GM03348 (cell line): ENCODE results near the gene CHTF18.
"Not testable (repeated sequence)": the region's sequence is repeated elsewhere in the genome, so short reads cannot be mapped to it uniquely, and the experiment has no call there.

Experiments
- DNase-seq: peaks from one replicate; pipeline ENCODE4 v3.0.0; 2012; ENCODE audit warnings: low spot score

Gene CHTF18

DNA sequence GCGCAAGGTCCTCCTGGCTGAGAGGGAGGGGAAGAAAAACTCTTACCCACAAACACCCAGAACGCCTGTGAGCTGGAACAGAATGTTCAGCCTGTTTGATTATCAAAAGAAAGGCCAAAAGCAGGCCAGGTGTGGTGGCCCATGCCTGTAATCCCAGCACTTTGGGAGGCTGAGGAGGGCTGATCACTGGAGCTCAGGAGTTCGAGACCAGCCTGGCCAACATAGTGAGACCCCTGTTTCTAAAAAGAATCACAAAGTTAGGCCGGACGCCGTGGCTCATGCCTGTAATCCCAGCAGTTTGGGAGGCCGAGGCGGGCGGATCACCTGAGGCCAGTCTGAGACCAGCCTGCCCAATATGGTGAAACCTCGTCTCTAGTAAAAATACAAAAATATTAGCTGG is 12.1 kb upstream of the CHTF18 start:
- DNase-seq, result not testable (repeated sequence)

DNA sequence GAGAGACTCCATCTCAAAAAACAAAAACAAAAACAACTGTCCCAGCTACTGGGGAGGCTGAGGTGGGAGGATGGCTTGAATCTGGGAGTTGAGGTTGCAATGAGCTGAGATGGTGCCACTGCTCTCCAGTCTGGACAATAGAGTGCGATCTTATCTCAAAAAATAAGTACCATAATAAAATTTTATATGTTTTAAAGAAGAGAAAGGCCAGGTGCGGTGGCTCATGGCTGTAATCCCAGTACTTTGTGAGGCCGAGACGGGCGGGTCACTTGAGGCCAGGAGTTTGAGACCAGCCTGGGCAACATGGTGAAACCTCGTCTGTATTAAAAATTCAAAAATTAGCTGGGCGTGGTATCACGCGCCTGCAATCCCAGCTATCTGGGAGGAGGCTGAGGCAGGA is 11.6 kb upstream of the CHTF18 start:
- DNase-seq, result no peak

DNA sequence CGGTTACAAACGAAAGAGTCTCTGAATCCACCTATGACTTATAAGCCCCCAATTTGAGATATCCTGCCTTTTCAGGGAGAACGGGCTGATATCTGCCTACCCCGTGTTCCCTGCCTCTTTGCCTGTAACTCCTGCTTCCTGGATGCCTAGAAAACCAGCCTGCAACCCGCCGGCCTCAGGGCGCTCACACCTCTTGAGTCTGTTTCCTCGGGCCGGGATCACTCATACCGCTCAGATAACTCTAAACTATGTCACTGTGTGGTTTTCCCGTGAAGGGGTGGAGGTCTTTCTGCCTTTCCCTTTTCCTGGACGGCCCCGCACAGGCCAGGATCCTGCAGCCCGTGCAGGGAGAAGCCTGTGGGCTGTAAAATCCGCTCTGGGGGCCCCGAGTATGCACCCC is 10.6 kb upstream of the CHTF18 start:
- no peak for DNase-seq

GRCh38 chr16:778447-778846 is 10.0 kb upstream of the CHTF18 start:
- no peak for DNase-seq

GRCh38 chr16:778909-779527 is 9.4 kb upstream of the CHTF18 start:
- DNase-seq, result no peak

DNA sequence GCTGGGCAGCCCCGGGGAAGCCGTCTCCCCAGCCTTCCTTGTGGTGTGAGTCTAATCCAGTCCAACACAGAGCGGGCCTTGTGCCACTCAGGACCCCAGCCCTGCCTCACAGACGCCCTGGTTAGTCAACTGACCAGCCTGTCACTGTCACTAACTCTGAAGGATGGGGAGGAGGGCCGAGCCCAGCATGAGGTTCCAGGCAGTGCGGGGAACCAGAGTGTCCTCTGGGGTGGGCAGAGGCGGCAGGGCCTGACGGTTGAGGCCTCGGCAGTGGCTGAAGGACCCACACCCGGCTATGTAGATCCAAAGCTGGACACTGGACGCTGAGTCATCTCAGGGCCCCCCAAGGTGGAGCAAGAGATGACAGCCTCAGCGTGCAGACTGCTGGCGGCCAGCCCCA is 8.9 kb upstream of the CHTF18 start:
- DNase-seq, result no peak

DNA sequence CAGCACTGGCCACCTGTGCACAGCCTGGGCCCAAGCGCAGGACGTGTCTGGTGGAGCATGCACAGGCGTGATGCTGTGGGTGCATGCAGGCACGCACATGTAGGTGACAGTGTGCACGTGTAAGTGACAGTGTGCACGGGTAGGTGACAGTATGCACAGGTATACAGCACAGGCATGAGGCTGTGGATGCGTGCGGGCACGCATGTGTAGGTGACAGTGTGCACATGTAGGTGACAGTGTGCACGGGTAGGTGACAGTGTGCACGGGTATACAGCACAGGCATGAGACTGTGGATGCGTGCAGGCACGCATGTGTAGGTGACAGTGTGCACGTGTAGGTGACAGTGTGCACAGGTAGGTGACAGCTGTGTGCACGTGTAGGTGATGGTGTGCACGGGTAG is 8.1 kb upstream of the CHTF18 start:
- no peak for DNase-seq

DNA sequence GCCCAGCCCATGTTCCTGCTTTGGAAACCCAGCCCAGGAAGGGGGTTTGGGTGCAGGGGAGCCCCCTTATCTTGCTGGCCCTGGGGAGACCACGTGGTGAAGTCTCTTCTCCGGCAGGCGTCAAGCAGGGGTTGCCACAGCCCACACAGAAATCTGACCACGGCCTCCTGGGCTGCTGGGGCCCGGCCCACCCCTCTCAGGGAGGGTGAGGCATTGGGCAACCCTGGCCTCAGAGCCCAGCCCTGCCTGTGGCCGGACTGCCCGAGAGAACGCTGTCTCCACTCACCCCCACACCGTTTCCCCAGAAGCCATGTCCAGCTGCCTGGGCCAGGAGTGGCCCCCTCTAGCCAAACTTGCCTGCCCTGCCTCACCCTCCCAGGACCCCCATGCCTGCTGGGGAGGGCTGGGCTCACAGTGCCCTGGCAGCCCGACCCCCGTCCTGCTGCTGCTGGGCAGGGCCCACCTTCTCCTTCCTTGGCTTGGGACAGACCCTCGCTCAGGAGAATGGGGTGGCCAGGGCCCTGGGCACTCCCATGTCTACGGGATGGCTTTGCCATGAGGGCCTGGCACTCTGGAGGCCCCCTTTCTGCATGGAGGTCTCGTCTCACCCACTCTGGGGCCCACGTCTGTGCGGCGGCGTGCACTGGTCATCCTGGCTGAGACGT is 6.9 kb upstream of the CHTF18 start:
- no peak for DNase-seq

DNA sequence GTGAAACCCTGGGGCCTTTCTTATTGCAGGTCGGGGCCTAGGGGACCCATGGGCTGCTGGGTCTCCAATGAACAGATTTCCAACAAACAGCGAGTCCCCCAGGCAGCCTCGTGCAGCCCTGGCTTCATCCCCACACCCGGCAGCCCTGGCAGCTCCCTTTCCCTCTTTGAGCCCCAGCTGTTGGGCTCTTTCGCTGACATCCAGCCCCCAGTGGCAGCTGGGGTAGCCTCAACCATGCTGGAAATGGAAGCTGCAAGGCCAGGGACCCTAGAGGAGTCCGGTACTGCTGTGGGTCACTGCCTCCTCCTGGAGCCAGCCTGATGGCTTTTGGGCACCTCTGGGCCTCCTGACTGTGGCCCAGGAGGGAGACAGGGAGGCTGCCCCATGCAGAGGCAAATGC is 6.2 kb upstream of the CHTF18 start:
- no peak for DNase-seq

- no peak for DNase-seq
These were observed 5.5 kb upstream of the CHTF18 start for GRCh38 chr16:782766-783403.

- DNase-seq, result no peak
These were observed 4.8 kb upstream of the CHTF18 start for GRCh38 chr16:783404-784161.

DNA sequence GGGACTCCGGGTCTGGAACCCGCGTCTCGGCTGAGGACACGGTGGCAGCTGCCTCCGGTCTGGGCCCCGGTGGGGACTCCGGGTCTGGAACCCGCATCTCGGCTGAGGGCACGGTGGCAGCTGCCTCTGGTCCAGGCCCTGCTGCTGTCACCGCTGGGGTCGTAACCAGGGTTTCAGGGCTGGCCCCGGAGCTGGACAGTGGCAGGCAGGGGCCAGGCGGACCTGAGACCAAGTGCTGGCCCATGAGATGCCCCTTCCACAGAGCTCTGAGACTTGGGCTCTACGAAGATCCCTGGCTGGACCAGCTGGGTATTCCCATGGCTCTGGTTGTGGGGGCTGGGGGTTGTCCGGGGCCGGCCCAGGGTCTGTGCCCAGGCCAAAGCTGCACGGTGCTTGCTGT is 4.0 kb upstream of the CHTF18 start:
- DNase-seq, result no peak

- DNase-seq, result peak; percentile 85
These were observed 2.6 kb upstream of the CHTF18 start for GRCh38 chr16:785563-786535.

GRCh38 chr16:787321-787966 is 976 bp upstream of the CHTF18 start:
- no peak for DNase-seq

GRCh38 chr16:787978-788398 is 432 bp upstream of the CHTF18 start, which contains the start of gene RPUSD1:
Gene RPUSD1, minus strand, starts transcription at chr16:788381. Its CDS starts 644 bp downstream, at chr16:787737.
- no peak for DNase-seq

DNA sequence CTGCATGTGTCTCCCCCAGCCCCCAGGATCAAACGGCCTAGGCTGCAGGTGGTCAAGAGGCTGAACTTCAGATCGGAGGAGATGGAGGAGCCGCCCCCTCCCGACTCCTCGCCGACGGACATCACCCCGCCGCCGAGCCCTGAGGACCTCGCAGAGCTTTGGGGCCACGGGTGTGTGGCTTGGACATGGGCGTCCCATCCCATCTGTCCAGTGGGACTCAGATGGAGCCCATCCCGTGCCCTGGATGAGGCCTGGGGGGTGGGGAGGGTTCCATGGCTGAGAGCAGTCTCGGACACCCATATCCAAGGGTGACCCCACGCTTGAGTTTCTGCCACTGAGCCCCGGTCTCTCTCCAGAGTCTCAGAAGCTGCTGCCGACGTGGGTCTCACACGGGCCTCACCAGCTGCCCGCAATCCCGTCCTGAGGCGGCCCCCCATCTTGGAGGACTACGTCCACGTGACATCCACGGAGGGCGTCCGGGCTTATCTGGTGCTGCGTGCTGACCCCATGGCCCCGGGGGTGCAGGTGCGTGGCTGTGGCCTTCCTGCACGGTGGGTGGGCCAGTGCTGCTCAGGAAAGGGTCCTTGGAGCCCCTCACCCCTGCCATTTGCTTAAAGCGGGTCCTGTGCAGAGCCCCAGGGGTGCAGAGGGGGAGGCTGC is 901 bp downstream of the CHTF18 start:
- DNase-seq, result no peak

GRCh38 chr16:790086-790485 is 1.7 kb downstream of the CHTF18 start:
- DNase-seq, result no peak

- DNase-seq, result no peak
These were observed 2.7 kb downstream of the CHTF18 start for GRCh38 chr16:791131-791530.

- no peak for DNase-seq
These were observed 4.0 kb downstream of the CHTF18 start for GRCh38 chr16:792221-792995.

DNA sequence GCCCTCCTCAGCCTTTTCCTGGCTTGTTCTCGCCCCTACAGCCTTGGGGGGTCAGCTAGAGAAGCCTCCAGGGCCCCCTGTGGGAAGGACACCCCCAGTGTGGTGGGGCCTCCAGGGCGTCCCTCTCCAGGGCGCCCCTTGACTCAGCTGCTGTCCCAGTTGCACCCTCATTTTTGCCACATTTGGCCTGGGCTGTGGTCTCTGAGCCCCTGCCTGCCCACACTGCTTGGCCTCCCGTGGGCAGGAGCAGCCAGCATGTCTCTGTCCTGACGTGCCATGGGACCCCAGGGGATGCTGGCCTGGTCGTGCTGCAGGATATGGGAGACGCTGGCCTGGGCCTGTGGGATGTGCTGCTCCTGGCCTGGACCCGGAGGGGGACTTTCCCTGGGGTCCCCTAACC is 5.0 kb downstream of the CHTF18 start:
- no peak for DNase-seq
